SK-N-SH (cell line): ENCODE data around the gene CCSER1. TPM values are rescaled to one million over a fixed set of nuclear protein-coding genes. Genes with fewer than 3 reads are reported as not detected.

Experiments
- CTCF ChIA-PET: fragments of 300-600, 350-600 bp; formaldehyde crosslinking; extraction: SDS; loops from one replicate; lab custom pipeline; 2021; lab: Yijun Ruan, JAX
- POLR2A ChIA-PET: fragments of 350-600 bp; sonication (Branson Sonifier 250); formaldehyde crosslinking; extraction: SDS; loops from one replicate; lab custom pipeline; 2020; ENCODE audit warnings: antibody characterized with exemption, inconsistent platforms; lab: Yijun Ruan, JAX
- DNase-seq: peaks from one replicate; pipeline ENCODE4 v3.0.0; 2012
- H2AFZ ChIP-seq: fragments of 200-600 bp; sonication (generic); 2 replicates; pipeline ENCODE4 v1.8.1; 2016; ENCODE audit warnings: antibody characterized with exemption, mild to moderate bottlenecking, low read depth
- H3F3A ChIP-seq: fragments of 200-600 bp; sonication (generic); replicated peaks from 2 replicates; pipeline ENCODE3; 2016; ENCODE audit warnings: antibody characterized with exemption, mild to moderate bottlenecking; ENCODE audit not compliant: insufficient read depth
- H3K27ac ChIP-seq, 2 experiments: fragments of 200-500 bp in 1 of 2; fragments of 200-600 bp in 1 of 2; sonication (Bioruptor generic) in 1 of 2; sonication (generic), shearing (Covaris generic) in 1 of 2; 2 replicates each; pipeline versions ENCODE4 v1.5.1 to v1.6.1; 2014 to 2016; ENCODE audit warnings: low read depth in 2 of 2, inconsistent platforms in 1 of 2, low read length in 1 of 2, mild to moderate bottlenecking in 1 of 2, mixed read lengths in 1 of 2
- H3K27me3 ChIP-seq: fragments of 200-600 bp; sonication (generic), shearing (Covaris generic); 2 replicates; pipeline ENCODE4 v1.6.1; 2016; ENCODE audit warnings: mixed run types; ENCODE audit not compliant: insufficient read depth
- H3K36me3 ChIP-seq, 2 experiments: fragments of 200-500 bp in 1 of 2; fragments of 200-600 bp in 1 of 2; sonication (Bioruptor generic) in 1 of 2; sonication (generic) in 1 of 2; replicated peaks in 1 of 2; 2 replicates each; pipeline versions ENCODE3 to v1.5.1; 2014 to 2016; ENCODE audit warnings: low read length in 1 of 2, mild to moderate bottlenecking in 1 of 2; ENCODE audit not compliant: insufficient read depth in 2 of 2, control insufficient read depth in 1 of 2
- H3K4me1 ChIP-seq, 2 experiments: fragments of 200-500 bp in 1 of 2; fragments of 200-600 bp in 1 of 2; sonication (Bioruptor generic) in 1 of 2; sonication (generic), shearing (Covaris generic) in 1 of 2; 2 replicates each; pipeline versions ENCODE4 v1.5.1 to v1.6.1; 2014 to 2016; ENCODE audit warnings: low read depth in 1 of 2, low read length in 1 of 2, mixed run types in 1 of 2; ENCODE audit not compliant: insufficient read depth in 2 of 2, control insufficient read depth in 1 of 2
- H3K4me2 ChIP-seq: fragments of 200-600 bp; sonication (generic), shearing (Covaris generic); 2 replicates; pipeline ENCODE4 v1.6.1; 2017; ENCODE audit warnings: mixed run types
- H3K4me3 ChIP-seq, 2 experiments: fragments of 200-500 bp in 1 of 2; fragments of 200-600 bp in 1 of 2; sonication (Bioruptor generic) in 1 of 2; sonication (generic), shearing (Covaris generic) in 1 of 2; 2 replicates each; pipeline versions ENCODE4 v1.5.1 to v1.8.1; 2014 to 2016; ENCODE audit warnings: low read depth in 2 of 2, inconsistent platforms in 1 of 2, low read length in 1 of 2, mild to moderate bottlenecking in 1 of 2, mixed read lengths in 1 of 2, moderate library complexity in 1 of 2
- H3K79me2 ChIP-seq: fragments of 200-600 bp; sonication (generic); 2 replicates; pipeline ENCODE4 v1.8.1; 2017; ENCODE audit warnings: mild to moderate bottlenecking; ENCODE audit not compliant: insufficient read depth
- H3K9ac ChIP-seq: fragments of 200-600 bp; sonication (generic); 2 replicates; pipeline ENCODE4 v1.6.1; 2017; ENCODE audit warnings: mixed run types
- H3K9me2 ChIP-seq: fragments of 200-600 bp; sonication (generic); 2 replicates; pipeline ENCODE4 v1.6.1; 2017; ENCODE audit warnings: mixed run types
- H3K9me3 ChIP-seq: fragments of 200-600 bp; sonication (generic); 2 replicates; pipeline ENCODE4 v1.6.1; 2017; ENCODE audit warnings: mixed run types, mild to moderate bottlenecking, moderate library complexity
- H4K20me1 ChIP-seq: fragments of 200-600 bp; sonication (generic); 2 replicates; pipeline ENCODE4 v1.6.1; 2017; ENCODE audit warnings: mild to moderate bottlenecking, mixed run types; ENCODE audit not compliant: insufficient read depth
- CHD2 ChIP-seq: fragments of 150-350 bp; IDR thresholded peaks from 2 replicates; pipeline ENCODE4 v1.6.1; 2018; ENCODE audit warnings: low read length; ENCODE audit not compliant: partially characterized antibody
- EP300 ChIP-seq, 2 experiments: IDR thresholded peaks; 2 replicates each; pipeline versions ENCODE4 v1.4.0 to v1.6.1; 2012; ENCODE audit warnings: borderline replicate concordance in 1 of 2, low read depth in 1 of 2, low read length in 1 of 2
- FOXM1 ChIP-seq: IDR thresholded peaks from 2 replicates; pipeline ENCODE4 v1.4.0; 2012; ENCODE audit warnings: low read depth, mild to moderate bottlenecking
- GATA2 ChIP-seq: sonication (generic); formaldehyde crosslinking; IDR thresholded peaks from 2 replicates; pipeline ENCODE4 v1.5.0; 2020; ENCODE audit warnings: mild to moderate bottlenecking, missing genetic modification reagents
- MEF2A ChIP-seq: IDR thresholded peaks from 2 replicates; pipeline ENCODE4 v1.4.0; 2012; ENCODE audit warnings: low read depth, borderline replicate concordance
- MXI1 ChIP-seq: IDR thresholded peaks from 2 replicates; pipeline ENCODE4 v1.6.1; 2012; ENCODE audit warnings: mild to moderate bottlenecking, low read depth, low read length, improper control_type of control experiment
- RAD21 ChIP-seq: IDR thresholded peaks from 2 replicates; pipeline ENCODE4 v1.6.1; 2012; ENCODE audit warnings: mild to moderate bottlenecking, low read length
- RCOR1 ChIP-seq: fragments of 150-350 bp; IDR thresholded peaks from 2 replicates; pipeline ENCODE4 v1.6.1; 2017; ENCODE audit warnings: antibody characterized with exemption, low read length
- RXRA ChIP-seq: IDR thresholded peaks from 2 replicates; pipeline ENCODE4 v1.4.0; 2012; ENCODE audit warnings: low read depth, mild to moderate bottlenecking, borderline replicate concordance
- SIN3A ChIP-seq: IDR thresholded peaks from 2 replicates; pipeline ENCODE4 v1.6.1; 2012; ENCODE audit warnings: low read depth, mild to moderate bottlenecking, low read length, moderate library complexity, borderline replicate concordance
- TCF12 ChIP-seq: IDR thresholded peaks from 2 replicates; pipeline ENCODE4 v1.4.0; 2012
- USF1 ChIP-seq: IDR thresholded peaks from 2 replicates; pipeline ENCODE4 v1.4.0; 2012; ENCODE audit warnings: low read depth, borderline replicate concordance
- ZBTB33 ChIP-seq: IDR thresholded peaks from 2 replicates; pipeline ENCODE4 v1.4.0; 2012; ENCODE audit warnings: low read depth, borderline replicate concordance
- WGBS: methylation state at CpG from one replicate; pipeline ENCODE4 v1.1.6; 2017; ENCODE audit warnings: low lambda C conversion rate; 5-methylcytosine and 5-hydroxymethylcytosine counted together
- polyA plus RNA-seq, 3 experiments: library from polyadenylated mRNA; depleted of rRNA; stranded (reverse); fragments of >200 nt; gene quantifications; 2 replicates each; pipeline ENCODE4 v1.2.3, GENCODE V29; 2012
- TF ChIP-seq, protein P1 (sequence below): fragments of 150-350 bp; IDR thresholded peaks from 2 replicates; pipeline ENCODE4 v1.6.1; 2017; ENCODE audit warnings: antibody characterized with exemption, low read length, low read depth, borderline replicate concordance
- TF ChIP-seq, protein P2 (sequence below): fragments of 150-350 bp; IDR thresholded peaks from 2 replicates; pipeline ENCODE4 v1.6.1; 2016; ENCODE audit warnings: mild to moderate bottlenecking, low read depth, low read length

The CCSER1 gene
- polyA plus RNA-seq, 1 of the 3 experiments (the other 2 are of a cell fraction) = 0.05 TPM

DNA sequence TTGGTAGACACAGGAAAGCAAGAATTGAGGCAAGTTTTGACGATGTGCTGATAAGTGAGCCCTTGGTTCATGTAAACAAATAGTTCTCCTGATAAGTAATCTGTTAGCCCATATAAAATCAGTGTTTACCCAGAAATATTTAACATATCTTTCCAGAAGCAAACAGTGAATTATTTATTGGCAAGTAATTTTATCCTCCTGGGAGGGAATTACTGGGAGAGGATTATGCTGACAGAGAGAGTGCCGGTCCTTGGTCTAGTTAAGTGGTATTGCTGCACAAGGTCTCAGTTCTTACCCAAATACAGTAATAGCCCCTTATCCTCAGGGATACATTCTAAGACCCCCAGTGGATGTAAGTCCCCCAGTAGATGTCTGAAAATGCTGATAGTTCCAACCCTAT lies 315.4 kb downstream of the CCSER1 start (continued):
- TF ChIP-seq USF1 (no peak), RXRA (no peak)

GRCh38 chr4:90443231-90443630 lies 316.0 kb downstream of the CCSER1 start:
- ChIA-PET CTCF (no interaction called here), POLR2A (no interaction called here)
- Histone ChIP-seq H4K20me1 (no peaks in the 10 kb centered on the region), H3K4me1 (no peaks in the 10 kb centered on the region), H3K9me2 (no peaks in the 10 kb centered on the region), H3F3A (no peaks in the 10 kb centered on the region), H2AFZ (no peak overlapping the region), H3K9ac (no peak overlapping the region), H3K79me2 (no peaks in the 10 kb centered on the region), H3K27ac (no peak overlapping the region), H3K4me3 (no peak overlapping the region), H3K27me3 (no peaks in the 10 kb centered on the region), H3K36me3 (no peaks in the 10 kb centered on the region), H3K9me3 (no peaks in the 10 kb centered on the region), H3K4me2 (no peak overlapping the region)
- DNase-seq = no peak
- TF ChIP-seq CHD2 (no peak), EP300 (IDR thresholded peaks at IDR 0.05; ENCODE audit: borderline replicate concordance in 1 of 2, low read depth in 1 of 2, low read length in 1 of 2) (no peak), TCF12 (no peak), GATA2 (CRISPR knock-in tag) (no peak), RAD21 (no peak), FOXM1 (no peak), MEF2A (no peak), SIN3A (no peak), MXI1 (no peak), ZBTB33 (no peak), USF1 (no peak), RCOR1 (no peak)
- TF ChIP-seq, protein P1, sequence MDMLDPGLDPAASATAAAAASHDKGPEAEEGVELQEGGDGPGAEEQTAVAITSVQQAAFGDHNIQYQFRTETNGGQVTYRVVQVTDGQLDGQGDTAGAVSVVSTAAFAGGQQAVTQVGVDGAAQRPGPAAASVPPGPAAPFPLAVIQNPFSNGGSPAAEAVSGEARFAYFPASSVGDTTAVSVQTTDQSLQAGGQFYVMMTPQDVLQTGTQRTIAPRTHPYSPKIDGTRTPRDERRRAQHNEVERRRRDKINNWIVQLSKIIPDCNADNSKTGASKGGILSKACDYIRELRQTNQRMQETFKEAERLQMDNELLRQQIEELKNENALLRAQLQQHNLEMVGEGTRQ = no peak
- TF ChIP-seq, protein P2, sequence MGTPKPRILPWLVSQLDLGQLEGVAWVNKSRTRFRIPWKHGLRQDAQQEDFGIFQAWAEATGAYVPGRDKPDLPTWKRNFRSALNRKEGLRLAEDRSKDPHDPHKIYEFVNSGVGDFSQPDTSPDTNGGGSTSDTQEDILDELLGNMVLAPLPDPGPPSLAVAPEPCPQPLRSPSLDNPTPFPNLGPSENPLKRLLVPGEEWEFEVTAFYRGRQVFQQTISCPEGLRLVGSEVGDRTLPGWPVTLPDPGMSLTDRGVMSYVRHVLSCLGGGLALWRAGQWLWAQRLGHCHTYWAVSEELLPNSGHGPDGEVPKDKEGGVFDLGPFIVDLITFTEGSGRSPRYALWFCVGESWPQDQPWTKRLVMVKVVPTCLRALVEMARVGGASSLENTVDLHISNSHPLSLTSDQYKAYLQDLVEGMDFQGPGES = no peak
- WGBS = 68% methylated on average over 1 of the region's 1 CpG
